GM23248 (cell line): ENCODE results near the gene SIK3. TPM values are rescaled to one million over a fixed set of nuclear protein-coding genes. Genes with fewer than 3 reads are reported as not detected.

Experiments used
- DNase-seq: peaks from one replicate; pipeline ENCODE4 v3.0.0-alpha.2; 2015
- H2AFZ ChIP-seq: fragments of 200-600 bp; sonication (generic); 2 replicates; pipeline ENCODE4 v1.6.1; 2016; ENCODE audit warnings: antibody characterized with exemption
- H3F3A ChIP-seq: fragments of 200-600 bp; sonication (generic); 2 replicates; pipeline ENCODE4 v1.6.1; 2016; ENCODE audit warnings: mild to moderate bottlenecking, antibody characterized with exemption, mixed run types; ENCODE audit not compliant: insufficient read depth
- H3K27ac ChIP-seq: fragments of 200-600 bp; sonication (generic); 2 replicates; pipeline ENCODE4 v1.5.1; 2016; ENCODE audit warnings: mild to moderate bottlenecking
- H3K27me3 ChIP-seq: fragments of 200-600 bp; sonication (generic); replicated peaks from 2 replicates; pipeline ENCODE4 v1.6.1; 2016; ENCODE audit warnings: mild to moderate bottlenecking; ENCODE audit not compliant: insufficient read depth
- H3K36me3 ChIP-seq: fragments of 200-600 bp; sonication (generic); 2 replicates; pipeline ENCODE4 v1.6.1; 2016; ENCODE audit warnings: low read depth, mild to moderate bottlenecking
- H3K4me1 ChIP-seq: fragments of 200-600 bp; sonication (generic); 2 replicates; pipeline ENCODE4 v1.6.1; 2016; ENCODE audit warnings: mild to moderate bottlenecking; ENCODE audit not compliant: insufficient read depth
- H3K4me2 ChIP-seq: fragments of 200-600 bp; sonication (generic); one replicate; pipeline ENCODE4 v1.6.1; 2016; ENCODE audit warnings: mild to moderate bottlenecking; ENCODE audit not compliant: unreplicated experiment
- H3K4me3 ChIP-seq: fragments of 200-600 bp; sonication (generic); 2 replicates; pipeline ENCODE4 v1.5.1; 2016; ENCODE audit warnings: mild to moderate bottlenecking
- H3K79me2 ChIP-seq: fragments of 200-600 bp; sonication (generic); 2 replicates; pipeline ENCODE4 v1.6.1; 2016; ENCODE audit warnings: mild to moderate bottlenecking; ENCODE audit not compliant: insufficient read depth
- H3K9ac ChIP-seq: fragments of 200-600 bp; sonication (generic); 2 replicates; pipeline ENCODE4 v1.6.1; 2016; ENCODE audit warnings: mild to moderate bottlenecking
- H3K9me2 ChIP-seq: fragments of 200-600 bp; sonication (generic); 2 replicates; pipeline ENCODE4 v1.6.1; 2016; ENCODE audit warnings: mixed run types, mild to moderate bottlenecking, moderate library complexity; ENCODE audit not compliant: insufficient read depth
- H3K9me3 ChIP-seq: fragments of 200-600 bp; sonication (generic); one replicate; pipeline ENCODE4 v1.6.1; 2017; ENCODE audit warnings: low read depth
- H4K20me1 ChIP-seq: fragments of 200-600 bp; sonication (generic); 2 replicates; pipeline ENCODE4 v1.6.0; 2016; ENCODE audit not compliant: insufficient read depth
- EZH2 ChIP-seq: fragments of 200-600 bp; sonication (generic); IDR thresholded peaks from 2 replicates; pipeline ENCODE4 v1.6.1; 2018; ENCODE audit warnings: antibody characterized with exemption, mild to moderate bottlenecking; ENCODE audit not compliant: insufficient read depth, poor library complexity, severe bottlenecking
- EZH2phosphoT487 ChIP-seq: fragments of 200-600 bp; sonication (generic); IDR thresholded peaks from 2 replicates; pipeline ENCODE4 v1.6.1; 2018; ENCODE audit warnings: antibody characterized with exemption, moderate library complexity, mild to moderate bottlenecking, low read depth; ENCODE audit not compliant: insufficient read depth
- WGBS, 2 experiments: methylation state at CpG; one replicate each; pipeline ENCODE4 v1.1.6; 2015 to 2017; ENCODE audit warnings: low lambda C conversion rate in 2 of 2, low coverage in 1 of 2; ENCODE audit errors: missing lambda C conversion rate in 2 of 2; 5-methylcytosine and 5-hydroxymethylcytosine counted together
- in situ Hi-C: fragments of 300-500 bp; cut with MboI; formaldehyde crosslinking; loops from 2 replicates; pipeline ENCODE4 v1.15.0; 2020
- polyA plus RNA-seq: library from polyadenylated mRNA; unstranded; fragments of >200 nt; fragmentation: Nextera tagmentation; extraction: Ambion mirVana; gene quantifications from 2 replicates; pipeline ENCODE4 v1.2.1, GENCODE V29; 2016
- total RNA-seq: library from RNA; depleted of rRNA; stranded (reverse); fragments of >200 nt; shearing (Covaris generic); gene quantifications from 2 replicates; pipeline ENCODE4 v1.2.3, GENCODE V29; 2014

SIK3 gene
- total and polyA plus RNA-seq, 2 experiments from 2014 or later, result 4.2 to 15.5 TPM

DNA sequence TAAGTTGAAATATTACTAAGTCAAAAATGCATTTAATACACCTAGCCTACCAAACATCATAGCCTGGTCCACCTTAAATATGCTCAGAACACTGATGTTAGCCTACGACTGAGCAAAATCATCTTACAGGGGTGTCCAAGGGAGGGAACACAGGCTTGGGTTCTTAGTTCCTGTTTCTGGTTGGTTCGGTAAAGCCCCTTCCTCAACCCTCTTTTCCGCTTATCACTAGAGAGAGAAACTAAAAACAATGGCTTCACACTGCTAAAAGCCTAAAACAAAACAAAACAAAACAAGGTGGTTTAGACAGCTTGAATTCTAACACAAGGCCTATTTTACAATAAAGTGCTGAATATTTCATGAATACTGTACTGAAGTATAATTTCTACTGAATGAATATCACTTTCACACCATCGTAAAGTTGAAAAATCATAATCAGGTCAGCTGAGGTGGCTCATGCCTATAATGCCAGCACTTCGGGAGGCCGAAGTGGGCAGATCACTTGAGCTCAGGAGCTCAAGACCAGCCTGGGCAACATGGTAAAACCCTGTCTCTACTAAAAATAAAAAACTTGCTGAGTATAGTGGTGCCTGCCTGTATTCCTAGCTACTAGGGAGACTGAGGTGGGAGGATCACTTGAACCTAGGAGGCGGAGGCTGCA is 118.0 kb downstream of the SIK3 start:
- Histone ChIP-seq H4K20me1 (no peaks in the 10 kb centered on the region), H3K9me2 (no peaks in the 10 kb centered on the region), H3K27me3 (no peaks in the 10 kb centered on the region), H3K79me2 (peaks cover 41% of the 10 kb centered on the region), H3K4me2 (no peak overlapping the region), H3K4me3 (no peak overlapping the region), H3K9ac (no peak overlapping the region), H3K27ac (no peak overlapping the region), H2AFZ (no peak overlapping the region), H3K4me1 (peaks cover 31% of the 10 kb centered on the region), H3K9me3 (no peaks in the 10 kb centered on the region), H3K36me3 (no peaks in the 10 kb centered on the region), H3F3A (peaks cover 28% of the 10 kb centered on the region)
- no peak for DNase-seq
- in situ Hi-C loops, result no loop called here
- WGBS, 2 experiments, result 95 to 98% methylated on average over 7 of the region's 7 CpGs
- TF ChIP-seq EZH2phosphoT487 (no peak), EZH2 (no peak)

DNA sequence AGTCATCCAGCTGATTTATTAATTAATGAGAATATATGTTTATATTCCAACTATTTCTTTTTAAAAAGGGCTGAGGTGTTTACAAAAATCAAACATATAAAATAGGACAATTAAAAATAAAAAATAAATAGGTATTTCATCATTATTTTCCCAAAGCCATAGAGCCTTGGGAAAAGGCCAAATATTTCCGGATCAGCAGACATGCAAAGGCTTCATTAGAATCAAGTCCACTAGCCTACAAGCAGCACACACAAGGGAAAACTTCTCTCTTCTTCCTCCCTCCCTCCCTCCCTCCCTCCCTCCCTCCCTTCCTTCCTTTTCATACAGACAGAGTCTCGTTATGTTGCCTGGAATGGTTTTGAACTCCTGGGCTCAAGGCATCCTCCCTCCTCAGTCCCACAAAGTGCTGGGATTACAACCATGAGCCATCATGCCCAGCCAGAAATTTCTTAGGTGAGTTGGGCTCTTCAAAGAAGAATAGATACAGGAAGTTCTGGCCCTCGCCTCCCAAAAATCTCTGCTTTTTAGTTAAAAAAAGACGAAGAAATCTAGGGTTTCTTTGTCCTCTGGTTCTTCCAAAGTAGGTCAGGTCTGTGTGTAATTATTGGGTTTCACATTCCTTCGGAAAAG is 121.2 kb downstream of the SIK3 start:
- 32 to 36% methylated on average over 5 of the region's 5 CpGs for WGBS, 2 experiments
- Histone ChIP-seq H3K4me1 (peaks cover 9% of the 10 kb centered on the region), H3K27me3 (no peaks in the 10 kb centered on the region), H3K36me3 (no peaks in the 10 kb centered on the region), H3K9me3 (no peaks in the 10 kb centered on the region), H3K27ac (no peak overlapping the region), H2AFZ (no peak overlapping the region), H3K4me3 (no peak overlapping the region), H3K79me2 (peaks cover 57% of the 10 kb centered on the region), H3K9me2 (0 out of 2 replicates have a peak, but pooled peaks cover 5% of the 10 kb centered on the region), H3F3A (0 out of 2 replicates have a peak, but pooled peaks cover 6% of the 10 kb centered on the region), H3K4me2 (no peak overlapping the region), H4K20me1 (no peaks in the 10 kb centered on the region), H3K9ac (no peak overlapping the region)
- no peak for TF ChIP-seq EZH2phosphoT487
- TF ChIP-seq EZH2, result no peak
- in situ Hi-C loops, result no loop called here
- peak; percentile 27 for DNase-seq

GRCh38 chr11:116975661-116976060 is 122.6 kb downstream of the SIK3 start:
- no peaks in the 10 kb centered on the region for H3K27me3 ChIP-seq
- H3K79me2 ChIP-seq, result peaks cover 55% of the 10 kb centered on the region
- no peaks in the 10 kb centered on the region for H3K9me3 ChIP-seq
- H3K9ac ChIP-seq, result no peak overlapping the region
- WGBS, 2 experiments, result 95 to 100% methylated on average over 1 of the region's 1 CpG
- H3K4me3 ChIP-seq, result no peak overlapping the region
- H3K9me2 ChIP-seq, result 0 out of 2 replicates have a peak, but pooled peaks cover 5% of the 10 kb centered on the region
- no peak overlapping the region for H2AFZ ChIP-seq
- peaks cover 6% of the 10 kb centered on the region; the same call in 1 of the 2 replicates for H3K4me1 ChIP-seq
- no peak for DNase-seq
- in situ Hi-C loops, result no loop called here
- H3K36me3 ChIP-seq, result no peaks in the 10 kb centered on the region
- peaks cover 4% of the 10 kb centered on the region; the same call in 1 of the 2 replicates for H3F3A ChIP-seq
- H3K27ac ChIP-seq, result no peak overlapping the region
- H3K4me2 ChIP-seq, result no peak overlapping the region
- TF ChIP-seq EZH2phosphoT487 (no peak), EZH2 (no peak)
- H4K20me1 ChIP-seq, result peaks cover 3% of the 10 kb centered on the region; the same call in 1 of the 2 replicates

- Histone ChIP-seq H3K79me2 (peaks cover 67% of the 10 kb centered on the region), H4K20me1 (peaks cover 6% of the 10 kb centered on the region), H3K27me3 (no peaks in the 10 kb centered on the region), H2AFZ (no peak overlapping the region), H3K9ac (no peak overlapping the region), H3K9me3 (no peaks in the 10 kb centered on the region), H3K4me1 (peaks cover 10% of the 10 kb centered on the region; the same call in 1 of the 2 replicates), H3F3A (peaks cover 4% of the 10 kb centered on the region; the same call in 1 of the 2 replicates), H3K4me2 (no peak overlapping the region), H3K27ac (no peak overlapping the region), H3K4me3 (no peak overlapping the region), H3K36me3 (no peaks in the 10 kb centered on the region), H3K9me2 (0 out of 2 replicates have a peak, but pooled peaks cover 5% of the 10 kb centered on the region)
- in situ Hi-C loops, result no loop called here
- DNase-seq, result no peak
- TF ChIP-seq EZH2phosphoT487 (no peak), EZH2 (no peak)
These were observed 125.0 kb downstream of the SIK3 start for GRCh38 chr11:116973270-116973669.
